GM21515 (cell line): ENCODE data around the gene TGFBR3L.
"Not testable (repeated sequence)": the region's sequence is repeated elsewhere in the genome, so short reads cannot be mapped to it uniquely, and the experiment has no call there.

Source experiments
- ATAC-seq: cut with Tn5 transposase; IDR thresholded peaks from one replicate; pipeline ENCODE4 v1.9.1; 2021; ENCODE audit not compliant: unreplicated experiment

TGFBR3L gene

DNA sequence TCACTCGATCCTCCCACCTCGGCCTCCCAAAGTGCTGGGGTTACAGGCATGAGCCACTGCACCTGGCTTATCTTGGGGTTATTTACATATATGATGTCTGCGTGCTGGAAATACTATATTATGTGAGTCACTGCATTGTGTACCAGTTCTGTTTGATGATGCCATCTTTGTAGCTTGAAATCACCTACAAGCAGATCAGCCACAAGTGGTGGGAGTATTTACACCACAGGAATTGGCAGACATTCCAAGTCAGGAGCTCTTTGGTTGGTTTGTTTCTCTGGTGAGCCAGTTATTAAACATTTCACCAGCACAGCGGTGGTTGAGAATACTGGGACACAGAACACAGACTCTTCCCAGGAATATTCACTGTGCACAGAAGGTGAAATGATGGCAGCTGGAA lies 33.3 kb downstream of the TGFBR3L start:
- ATAC-seq, result no peak

GRCh38 chr19:7953060-7953459 lies 38.4 kb downstream of the TGFBR3L start:
- no peak for ATAC-seq

DNA sequence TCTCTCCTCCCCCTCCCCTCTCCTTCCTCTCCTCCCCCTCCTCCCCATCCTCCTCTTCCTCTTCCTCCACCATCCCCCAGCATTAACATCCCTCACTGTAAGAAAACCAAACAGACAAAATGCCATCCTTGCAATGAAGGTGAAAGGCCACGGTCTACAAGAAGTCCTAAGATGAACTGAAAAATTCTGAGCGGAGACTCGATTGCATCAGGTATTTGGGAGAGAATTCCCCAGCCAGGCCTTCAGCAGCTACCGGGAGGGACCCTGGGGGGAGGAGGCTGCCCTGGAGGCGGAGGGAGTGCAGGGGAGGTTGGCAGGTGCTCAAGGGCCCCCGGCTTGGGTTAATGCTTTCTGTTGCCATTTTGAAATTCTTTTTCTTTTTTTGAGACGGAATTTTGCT lies 38.9 kb downstream of the TGFBR3L start:
- ATAC-seq, result no peak

- ATAC-seq, result no peak
Measured at GRCh38 chr19:7955696-7956095, 41.1 kb downstream of the TGFBR3L start.

DNA sequence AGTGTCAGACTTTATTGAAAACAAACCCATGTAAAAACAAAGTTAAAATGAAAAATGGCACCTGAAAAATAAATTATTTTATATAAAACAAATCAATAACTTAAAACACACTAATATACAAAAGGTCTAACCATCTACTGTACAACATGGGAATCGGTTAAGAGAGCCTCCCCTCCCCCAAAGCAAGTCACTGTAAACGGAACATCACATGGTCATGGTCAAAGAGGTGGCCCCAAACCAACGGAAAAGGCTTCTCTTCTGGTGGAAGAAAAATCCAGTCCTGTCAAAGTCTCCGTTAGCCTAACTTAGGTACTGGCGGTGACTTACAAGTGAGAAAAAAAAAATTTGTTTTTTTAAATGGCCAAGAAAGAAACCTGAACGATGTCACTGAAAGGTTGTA lies 44.6 kb downstream of the TGFBR3L start:
- no peak for ATAC-seq

- not testable (repeated sequence) for ATAC-seq
Measured at GRCh38 chr19:7961082-7961481, 46.5 kb downstream of the TGFBR3L start.

DNA sequence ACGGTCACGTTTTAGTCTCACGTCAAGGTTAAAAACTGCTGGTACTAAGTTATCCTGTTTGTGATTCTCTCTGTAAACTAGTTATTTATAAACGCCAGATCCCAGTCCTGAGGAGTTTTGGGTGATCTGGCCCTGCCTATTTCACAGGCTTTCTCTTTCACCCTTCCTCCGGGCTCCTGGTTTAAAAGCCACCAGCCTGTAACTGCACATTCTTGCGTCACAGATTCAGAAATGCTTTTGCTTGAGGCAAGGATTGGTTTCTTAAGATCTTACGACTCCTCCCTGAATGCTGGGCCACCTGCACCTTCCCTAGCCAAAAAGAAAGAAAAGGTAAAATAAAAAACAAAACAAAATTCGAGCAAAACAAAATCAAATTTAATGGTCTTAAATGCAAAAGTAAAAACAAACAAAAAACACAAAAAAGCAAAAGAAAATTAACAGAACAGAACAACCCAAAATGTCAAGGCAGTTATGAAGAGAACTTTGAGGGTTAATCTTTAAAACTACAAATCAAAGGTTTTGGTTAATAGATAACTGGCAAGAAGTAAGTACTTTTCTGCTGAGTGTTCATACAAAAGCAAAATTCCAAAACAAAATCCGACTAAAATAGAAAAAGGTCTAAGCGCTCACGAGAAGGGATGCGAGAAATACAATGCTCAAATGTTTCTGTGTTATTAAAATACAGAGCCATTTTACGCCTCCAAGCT lies 47.4 kb downstream of the TGFBR3L start:
- ATAC-seq, result no peak

GRCh38 chr19:7962644-7963268 lies 48.1 kb downstream of the TGFBR3L start:
- ATAC-seq, result no peak

DNA sequence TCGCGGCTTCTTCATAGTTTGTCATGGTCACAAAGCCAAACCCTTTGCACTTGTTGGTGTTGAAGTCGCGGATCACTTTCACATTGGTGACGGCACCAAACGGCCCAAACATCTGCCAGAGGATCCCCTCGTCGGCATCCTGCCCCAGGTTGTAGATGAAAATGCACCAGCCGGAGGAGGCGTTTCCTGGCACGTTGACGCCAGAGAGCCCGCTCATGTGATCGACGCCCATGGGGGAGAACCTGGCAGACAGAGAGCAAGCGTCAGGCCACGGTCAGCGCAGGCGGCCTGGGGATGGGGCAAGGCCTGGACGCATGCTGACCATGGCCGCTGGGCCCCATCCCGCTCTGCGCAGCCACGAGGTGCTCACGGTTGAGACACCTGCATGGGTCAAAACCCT lies 48.9 kb downstream of the TGFBR3L start:
- no peak for ATAC-seq

GRCh38 chr19:7965259-7965841 lies 50.7 kb downstream of the TGFBR3L start:
- no peak for ATAC-seq

GRCh38 chr19:7965921-7966665 lies 51.5 kb downstream of the TGFBR3L start:
- no peak for ATAC-seq

DNA sequence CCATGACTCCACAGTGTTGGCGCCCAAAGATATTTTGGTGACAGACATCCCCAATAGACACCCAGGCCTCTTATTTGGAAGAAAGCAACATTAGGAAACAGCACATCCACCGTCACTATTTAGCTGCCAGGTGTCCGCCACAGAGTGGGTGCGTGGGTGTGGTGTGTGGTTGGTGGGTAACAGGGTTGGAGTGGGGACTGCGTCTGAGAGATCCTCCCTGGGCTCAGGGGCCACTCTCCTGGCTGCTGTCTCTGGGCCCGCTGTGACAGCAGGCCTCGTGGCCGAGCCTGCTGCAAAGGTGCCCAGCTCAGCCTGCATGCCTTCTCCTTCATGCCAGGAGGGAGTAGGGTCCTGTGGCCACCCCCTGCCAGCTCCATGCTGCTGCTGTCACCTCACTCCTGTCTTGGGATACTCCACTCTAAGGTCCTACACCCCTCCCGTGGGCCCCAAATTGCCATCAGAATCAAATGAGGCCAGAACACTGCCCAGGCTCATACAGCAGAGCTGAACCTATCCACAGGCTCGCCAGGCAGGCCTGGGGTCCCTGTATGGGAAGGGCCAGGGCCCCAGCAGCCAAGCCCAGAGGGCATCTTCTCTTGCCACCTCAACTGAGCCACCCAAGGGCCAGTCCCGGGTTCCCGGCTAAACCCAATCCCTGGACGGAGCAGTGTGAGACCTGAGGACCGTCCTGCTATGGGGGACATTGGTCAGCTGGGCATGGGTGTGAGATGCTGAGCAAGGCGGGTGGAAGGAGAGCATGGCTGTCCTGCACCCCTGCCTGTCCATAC lies 53.6 kb downstream of the TGFBR3L start:
- ATAC-seq, result no peak
